Kidney epithelial cell (primary cell): Measurements from ENCODE around the gene CHST12. TPM values are rescaled to one million over a fixed set of nuclear protein-coding genes. Genes with fewer than 3 reads are reported as not detected.

Source experiments
- DNase-seq: peaks from one replicate; pipeline ENCODE4 v3.0.0-alpha.2; 2010; ENCODE audit warnings: low read depth
- H3K27me3 ChIP-seq: 2 replicates; pipeline ENCODE4 v1.6.0; 2011; ENCODE audit warnings: low read length; ENCODE audit not compliant: control insufficient read depth, insufficient read depth
- H3K36me3 ChIP-seq: 2 replicates; pipeline ENCODE4 v1.5.1; 2011; ENCODE audit warnings: low read length; ENCODE audit not compliant: control insufficient read depth, insufficient read depth
- H3K4me3 ChIP-seq: 2 replicates; pipeline ENCODE4 v1.5.1; 2011; ENCODE audit warnings: low read depth, mild to moderate bottlenecking, control low read depth, low read length
- CTCF ChIP-seq: IDR thresholded peaks from 2 replicates; pipeline ENCODE4 v1.5.1; 2011; ENCODE audit warnings: mild to moderate bottlenecking, moderate library complexity, low read length, control low read depth, inconsistent platforms; ENCODE audit not compliant: insufficient read depth, poor library complexity, severe bottlenecking
- total RNA-seq: library from RNA; depleted of rRNA; stranded (reverse); fragments of >200 nt; gene quantifications from 2 replicates; pipeline ENCODE4 v1.2.3, GENCODE V29; 2015

Gene CHST12
- total RNA-seq, 1 donor from 2014 or later, result 11.6 TPM

- Histone ChIP-seq H3K4me3 (no peak overlapping the region), H3K36me3 (no peaks in the 10 kb centered on the region), H3K27me3 (no peaks in the 10 kb centered on the region)
- no peak for TF ChIP-seq CTCF
- no peak for DNase-seq
These were observed 34.2 kb downstream of the CHST12 start for GRCh38 chr7:2437537-2438148.

GRCh38 chr7:2438186-2438585, 34.8 kb downstream of the CHST12 start:
- Histone ChIP-seq H3K27me3 (no peaks in the 10 kb centered on the region), H3K36me3 (no peaks in the 10 kb centered on the region), H3K4me3 (no peak overlapping the region)
- no peak for DNase-seq
- TF ChIP-seq CTCF, result no peak

- no peak for TF ChIP-seq CTCF
- H3K36me3 ChIP-seq, result no peaks in the 10 kb centered on the region
- H3K27me3 ChIP-seq, result no peaks in the 10 kb centered on the region
- H3K4me3 ChIP-seq, result no peak overlapping the region
- DNase-seq, result no peak
These were observed 35.4 kb downstream of the CHST12 start for GRCh38 chr7:2438775-2439174.

- TF ChIP-seq CTCF, result no peak
- DNase-seq, result no peak
- H3K27me3 ChIP-seq, result no peaks in the 10 kb centered on the region
- no peaks in the 10 kb centered on the region for H3K36me3 ChIP-seq
- H3K4me3 ChIP-seq, result no peak overlapping the region
These were observed 37.3 kb downstream of the CHST12 start for GRCh38 chr7:2440608-2441245.

- H3K36me3 ChIP-seq, result no peaks in the 10 kb centered on the region
- H3K4me3 ChIP-seq, result no peak overlapping the region
- no peaks in the 10 kb centered on the region for H3K27me3 ChIP-seq
- DNase-seq, result no peak
- TF ChIP-seq CTCF, result no peak
These were observed 38.1 kb downstream of the CHST12 start for GRCh38 chr7:2441430-2442058.
